ENCODE data around the gene PIGA.

GRCh38 chrX:15343075-15343476, 7.8 kb upstream of the PIGA start:
- no peak for TF ChIP-seq CTCF (IDR thresholded peaks at IDR 0.05; ENCODE audit: insufficient read depth, low read depth, low read length)
- TF ChIP-seq EZH2 (IDR thresholded peaks at IDR 0.05; ENCODE audit: insufficient read depth, low read length) = no peak
